Astrocyte of the spinal cord (primary cell): ENCODE measurements around the gene TIMD4.
"Not testable (repeated sequence)": the region's sequence is repeated elsewhere in the genome, so short reads cannot be mapped to it uniquely, and the experiment has no call there.

Source experiments
- DNase-seq: peaks from one replicate; pipeline ENCODE4 v3.0.0; 2011; ENCODE audit warnings: low read depth, low spot score
- H3K4me3 ChIP-seq: 2 replicates; pipeline ENCODE4 v1.5.1; 2011; ENCODE audit warnings: low read depth, mild to moderate bottlenecking, low read length, moderate library complexity
- in situ Hi-C: cut with HindIII; loops from 2 replicates; pipeline ENCODE4 v1.10.0; 2017; ENCODE audit warnings: low sequenced_read_pairs
- TF ChIP-seq, protein P1 (sequence below): IDR thresholded peaks from 2 replicates; pipeline ENCODE4 v1.5.1; 2012; ENCODE audit warnings: low read depth, mild to moderate bottlenecking, low read length, inconsistent platforms

Gene TIMD4

DNA sequence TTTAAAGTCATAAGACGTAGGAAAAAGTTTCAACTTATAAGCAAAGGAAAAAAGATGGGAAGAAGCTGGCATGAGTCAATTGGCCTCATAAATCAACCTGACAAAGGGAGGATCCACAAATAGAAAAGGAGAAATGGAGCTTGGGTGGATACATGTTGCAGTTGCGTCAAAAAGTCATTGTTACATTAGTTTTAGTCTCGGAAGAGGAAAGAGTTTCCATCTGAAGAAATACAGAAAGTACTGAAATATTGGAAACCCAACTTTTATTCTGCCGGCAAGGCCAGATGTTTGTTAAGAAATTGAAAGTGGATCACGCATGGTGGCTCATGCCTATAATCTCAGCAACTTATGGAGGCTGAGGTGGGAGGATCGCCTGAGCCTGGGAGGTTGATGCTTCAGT, 11.3 kb upstream of the TIMD4 start:
- TF ChIP-seq, protein P1, sequence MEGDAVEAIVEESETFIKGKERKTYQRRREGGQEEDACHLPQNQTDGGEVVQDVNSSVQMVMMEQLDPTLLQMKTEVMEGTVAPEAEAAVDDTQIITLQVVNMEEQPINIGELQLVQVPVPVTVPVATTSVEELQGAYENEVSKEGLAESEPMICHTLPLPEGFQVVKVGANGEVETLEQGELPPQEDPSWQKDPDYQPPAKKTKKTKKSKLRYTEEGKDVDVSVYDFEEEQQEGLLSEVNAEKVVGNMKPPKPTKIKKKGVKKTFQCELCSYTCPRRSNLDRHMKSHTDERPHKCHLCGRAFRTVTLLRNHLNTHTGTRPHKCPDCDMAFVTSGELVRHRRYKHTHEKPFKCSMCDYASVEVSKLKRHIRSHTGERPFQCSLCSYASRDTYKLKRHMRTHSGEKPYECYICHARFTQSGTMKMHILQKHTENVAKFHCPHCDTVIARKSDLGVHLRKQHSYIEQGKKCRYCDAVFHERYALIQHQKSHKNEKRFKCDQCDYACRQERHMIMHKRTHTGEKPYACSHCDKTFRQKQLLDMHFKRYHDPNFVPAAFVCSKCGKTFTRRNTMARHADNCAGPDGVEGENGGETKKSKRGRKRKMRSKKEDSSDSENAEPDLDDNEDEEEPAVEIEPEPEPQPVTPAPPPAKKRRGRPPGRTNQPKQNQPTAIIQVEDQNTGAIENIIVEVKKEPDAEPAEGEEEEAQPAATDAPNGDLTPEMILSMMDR: no peak
- DNase-seq: no peak
- in situ Hi-C loops: no loop called here
- H3K4me3 ChIP-seq: no peak overlapping the region

DNA sequence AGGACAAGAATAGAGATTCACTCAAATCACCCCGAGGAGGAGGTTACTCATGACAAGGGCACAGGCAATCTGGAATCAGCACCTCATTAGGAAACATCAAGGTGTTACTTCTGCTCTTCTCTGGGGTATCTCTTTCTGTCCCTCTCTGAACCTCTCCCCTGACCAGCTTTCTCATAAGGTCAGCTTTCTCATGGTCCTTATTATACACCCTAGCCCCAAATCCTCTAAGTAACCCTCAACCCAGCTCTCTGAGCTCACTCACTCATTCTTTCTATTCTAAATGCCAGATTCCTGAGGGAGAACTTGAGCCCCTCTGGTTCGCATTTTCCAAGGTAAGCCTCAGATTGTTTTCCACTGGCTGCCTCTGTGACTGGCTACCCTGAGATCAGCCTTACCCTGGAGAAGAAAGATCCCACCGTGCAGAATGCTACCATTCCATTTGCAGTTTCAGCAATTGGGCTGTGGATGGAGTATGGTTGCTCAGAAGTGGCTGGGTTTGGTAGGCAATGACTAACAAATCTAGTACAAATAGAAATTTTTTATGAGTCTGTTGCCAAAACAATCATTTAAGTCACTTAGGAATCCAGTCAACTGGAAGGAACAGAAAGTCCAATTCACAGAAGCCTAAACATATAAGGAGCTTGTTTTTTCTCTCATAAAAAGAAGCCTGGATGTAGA, 9.0 kb upstream of the TIMD4 start:
- no peak for DNase-seq
- TF ChIP-seq, protein P1: no peak

DNA sequence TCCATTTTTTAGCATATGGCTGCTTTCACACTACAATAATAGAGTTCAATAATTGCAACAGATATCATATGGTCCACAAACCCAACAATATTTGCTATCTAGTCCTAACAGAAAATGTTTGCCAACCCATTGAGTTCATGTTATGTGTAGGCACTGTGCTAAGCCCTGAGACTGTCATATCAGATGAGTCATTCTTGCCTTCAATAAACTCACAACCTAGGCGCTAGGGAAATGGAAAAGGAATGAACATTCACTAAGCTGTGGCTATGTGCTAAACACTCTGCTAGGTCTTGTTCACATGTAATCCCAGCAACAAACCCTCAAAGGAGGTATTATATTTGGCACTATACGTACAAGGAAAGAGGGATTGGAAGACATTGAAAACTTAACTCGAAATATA, 8.4 kb upstream of the TIMD4 start:
- TF ChIP-seq, protein P1: no peak
- DNase-seq: no peak
- in situ Hi-C loops: no loop called here

More for the DNA sequence above, 9.0 kb upstream of the TIMD4 start:
- in situ Hi-C loops: no loop called here
- no peak overlapping the region for H3K4me3 ChIP-seq

DNA sequence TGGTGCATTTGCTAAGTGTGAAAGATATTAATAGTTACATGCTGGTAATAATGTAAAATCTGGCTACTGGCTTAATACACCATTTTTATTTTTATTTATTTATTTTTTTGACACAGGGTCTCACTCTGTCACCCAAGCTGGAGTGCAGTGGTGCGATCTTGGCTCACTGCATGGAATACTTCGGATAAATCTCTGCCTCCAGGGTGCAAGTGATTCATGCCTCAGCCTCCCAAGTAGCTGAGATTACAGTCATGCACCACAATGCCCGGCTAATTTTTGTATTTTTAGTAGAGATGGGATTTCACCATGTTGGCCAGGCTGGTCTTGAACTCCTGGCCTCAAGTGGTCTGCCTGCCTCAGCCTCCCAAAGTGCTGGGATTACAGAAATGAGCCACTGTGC, 4.4 kb upstream of the TIMD4 start:
- H3K4me3 ChIP-seq, DNase-seq, in situ Hi-C loops: not testable (repeated sequence)

More for the DNA sequence above, 8.4 kb upstream of the TIMD4 start:
- no peak overlapping the region for H3K4me3 ChIP-seq

DNA sequence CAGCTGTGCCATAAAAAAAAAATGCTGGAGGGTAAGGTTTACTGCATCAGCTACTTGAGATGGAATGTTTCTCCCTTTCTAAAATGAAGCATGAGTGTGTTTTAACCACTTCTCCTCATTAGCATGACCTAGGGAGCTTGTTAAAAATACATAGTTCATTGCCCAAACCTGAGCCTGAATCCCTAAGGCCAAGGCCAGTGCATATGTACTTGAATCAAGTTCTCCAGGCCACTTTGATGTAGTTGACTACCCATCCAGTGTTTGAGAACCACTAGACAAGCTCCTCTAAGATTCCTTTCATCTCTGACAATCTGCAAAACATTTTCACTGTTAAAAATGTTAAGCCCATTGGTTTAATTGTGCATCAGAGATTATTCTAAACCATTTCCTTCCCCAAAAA, 6.7 kb downstream of the TIMD4 start:
- no peak for DNase-seq
- no peak overlapping the region for H3K4me3 ChIP-seq
- TF ChIP-seq, protein P1: no peak
- in situ Hi-C loops: no loop called here

DNA sequence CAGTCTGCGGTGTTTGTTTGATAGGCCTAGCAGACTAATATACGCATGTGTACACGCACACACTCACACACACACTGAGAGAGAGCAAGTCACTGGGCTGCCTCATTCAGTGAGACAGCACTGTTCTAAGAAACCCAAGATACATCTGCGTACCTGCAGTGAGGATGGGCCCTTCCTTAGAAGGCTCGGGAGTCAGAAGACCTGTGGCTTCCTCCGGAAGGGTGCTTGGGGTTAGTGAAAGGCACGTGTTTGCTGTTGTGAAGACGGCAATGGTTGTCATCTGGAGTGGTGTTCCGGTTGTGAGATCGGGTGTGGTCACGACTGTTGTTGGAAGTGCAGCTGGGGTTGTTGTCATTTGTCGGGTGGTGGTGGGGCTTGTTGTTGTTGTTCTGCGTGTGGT, 11.7 kb downstream of the TIMD4 start:
- DNase-seq: no peak
- in situ Hi-C loops: no loop called here

DNA sequence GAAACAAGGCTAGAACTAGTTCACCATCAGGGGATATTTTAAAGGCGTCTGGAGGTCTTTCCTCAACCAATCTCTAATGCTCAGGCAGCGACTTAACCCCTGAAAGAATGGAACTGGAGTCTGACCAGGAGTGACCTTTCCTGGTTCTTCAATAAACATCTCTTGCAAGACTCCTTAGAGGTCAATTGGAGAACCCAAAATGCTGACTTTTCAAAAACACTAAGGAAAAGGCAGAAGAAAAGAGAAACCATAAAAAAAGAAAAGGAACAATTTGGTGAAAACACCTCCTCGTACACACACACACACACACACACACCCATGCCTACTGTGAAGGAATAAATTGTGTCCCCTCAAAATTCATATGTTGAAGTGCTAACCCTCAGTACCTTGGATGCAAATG, 12.3 kb downstream of the TIMD4 start:
- no peak for DNase-seq
- no peak overlapping the region for H3K4me3 ChIP-seq
- in situ Hi-C loops: no loop called here
- TF ChIP-seq, protein P1: no peak

More for the DNA sequence above, 11.7 kb downstream of the TIMD4 start:
- H3K4me3 ChIP-seq: no peak overlapping the region
- TF ChIP-seq, protein P1: no peak
